Right cardiac atrium (tissue), 5 donors: ENCODE measurements around the gene FGF10. TPM values are rescaled to one million over a fixed set of nuclear protein-coding genes. Genes with fewer than 3 reads are reported as not detected.

ENCODE experiments used
- ATAC-seq, 2 donors: fragments of 200-7000 bp; cut with Tn5 transposase; one replicate each; pipeline versions ENCODE4 v1.8.0 to v1.9.1; 2020; ENCODE audit warnings: moderate library complexity in 2 of 2, mild to moderate bottlenecking in 1 of 2
- DNase-seq, 3 donors: peaks; one replicate each; pipeline ENCODE4 v3.0.0-alpha.2; 2020
- H3K27ac ChIP-seq: one replicate; pipeline ENCODE4 v1.5.1; 2013; ENCODE audit warnings: mild to moderate bottlenecking, low read length, control low read depth, moderate library complexity
- H3K27me3 ChIP-seq: one replicate; pipeline ENCODE4 v1.6.1; 2013; ENCODE audit not compliant: control insufficient read depth, insufficient read depth
- H3K4me1 ChIP-seq: one replicate; pipeline ENCODE4 v1.6.1; 2013; ENCODE audit warnings: low read length; ENCODE audit not compliant: control insufficient read depth, insufficient read depth
- H3K4me3 ChIP-seq: one replicate; pipeline ENCODE4 v1.5.1; 2013; ENCODE audit warnings: low read length, control low read depth
- H3K9me3 ChIP-seq: one replicate; pipeline ENCODE4 v1.6.1; 2013; ENCODE audit warnings: low read length; ENCODE audit not compliant: control insufficient read depth
- WGBS: extraction: QIAGEN DNeasy Blood & Tissue Kit; methylation state at CpG from one replicate; pipeline ENCODE4 v1.1.7; 2013; 5-methylcytosine and 5-hydroxymethylcytosine counted together
- intact Hi-C, 4 donors: fragments of 100-400 bp; cut with DNase I; formaldehyde crosslinking; loops; one replicate each; pipeline versions ENCODE4 v1.11.0 to v1.14.0; 2022 to 2023
- long read RNA-seq, 4 donors: library from polyadenylated mRNA; unstranded; transcript quantifications; one replicate each; pipeline ENCODE4 v2.0.0, GENCODE V29; 2020 to 2021
- polyA plus RNA-seq: library from polyadenylated mRNA; stranded (reverse); fragments of 200-250 nt; gene quantifications from one replicate; pipeline ENCODE4 v1.2.3, GENCODE V29; 2013
- total RNA-seq, 4 donors: library from RNA; stranded (reverse); fragmentation: NEBNext Ultra II Directional; extraction: Animal tissue kit (Norgen Biotek cat#: 25700); gene quantifications; one replicate each; pipeline ENCODE4 v1.2.1, GENCODE V29; 2021
- donor health status: healthy with polysubstance abuse.
- donor health status: DM: no; HTN: yes; CAD: no.
- donor health status: DM: no; HTN: no; CAD: no.
- donor health status: DM: no; HTN: yes; CAD: no; lungs with severe emphysema.
- donor health status: DM: yes; HTN: yes; CAD: no.

The FGF10 gene
- total RNA-seq (1 to 10 TPM in 2 of 4 donors, under 1 TPM in 2; 0.31 to 3.7 (median 1.0) TPM), polyA plus RNA-seq (0.52 TPM)
- long read RNA-seq, donor 1: 0 reads
- long read RNA-seq, donor 2: 0 reads
- long read RNA-seq, donor 3, transcript FGF10-201 (3 exons, 2,193 nt): major isoform, 7 of 7 reads
- long read RNA-seq, donor 3, partial matches to known transcripts: 0 of 7 reads
- long read RNA-seq, donor 3, other reads (novel, unspliced or antisense): 0 of 7 reads
- long read RNA-seq, donor 4: 0 reads

DNA sequence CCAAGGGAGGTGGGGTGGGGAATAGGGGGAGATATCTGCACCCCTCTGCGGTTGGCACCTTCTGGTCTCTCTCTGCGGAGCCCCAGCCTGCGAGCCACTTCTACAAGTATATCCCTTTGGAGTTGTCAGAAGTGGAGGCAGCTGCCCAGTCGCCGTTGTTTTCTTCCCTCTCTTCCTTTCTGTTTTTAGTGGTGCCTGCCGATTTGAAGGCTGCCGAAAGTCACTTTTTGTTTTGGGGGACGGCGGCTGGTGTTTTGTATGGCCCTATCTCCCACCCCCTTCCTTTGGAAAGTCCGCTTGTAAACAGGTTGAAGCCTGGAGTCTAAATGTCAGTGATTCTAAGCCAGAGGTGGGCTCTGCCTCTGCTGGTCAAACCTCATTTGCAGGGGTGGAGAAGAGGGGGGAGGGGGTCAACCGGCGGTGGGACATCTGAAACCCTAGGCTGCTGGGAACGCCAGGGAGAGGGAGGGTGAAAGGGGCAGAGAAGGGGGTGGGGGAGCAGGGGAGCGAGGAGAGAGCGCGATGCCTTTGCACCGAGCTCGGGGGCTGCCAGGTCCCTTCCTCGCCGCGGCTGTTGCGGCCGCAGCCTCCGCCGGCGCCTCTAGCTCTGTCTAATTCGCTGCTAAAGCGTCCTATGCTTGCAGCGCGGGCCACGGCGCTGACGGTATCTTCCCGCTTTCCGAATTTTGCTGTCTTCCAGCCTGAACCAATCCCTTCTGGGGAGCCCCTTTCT lies at the start of gene FGF10:
TSS of gene FGF10 (minus strand) at position 331 of the 733 bp plus-strand sequence. CDS start 738 bp downstream, outside the sequence.
- WGBS: 2% methylated on average over 35 of the region's 35 CpGs
- DNase-seq (peak; percentile 39 to 74 (median 59)), ATAC-seq (peak; percentile 83 to 86)
- Histone ChIP-seq H3K4me3 (peak within 1 kb of the TSS; percentile 48), H3K27ac (no peak within 1 kb of the TSS), H3K27me3 (no peaks in the 10 kb centered on the region), H3K4me1 (peaks cover 2% of the 10 kb centered on the region), H3K9me3 (peaks cover 1% of the 10 kb centered on the region)
- intact Hi-C loops: no loop called here

DNA sequence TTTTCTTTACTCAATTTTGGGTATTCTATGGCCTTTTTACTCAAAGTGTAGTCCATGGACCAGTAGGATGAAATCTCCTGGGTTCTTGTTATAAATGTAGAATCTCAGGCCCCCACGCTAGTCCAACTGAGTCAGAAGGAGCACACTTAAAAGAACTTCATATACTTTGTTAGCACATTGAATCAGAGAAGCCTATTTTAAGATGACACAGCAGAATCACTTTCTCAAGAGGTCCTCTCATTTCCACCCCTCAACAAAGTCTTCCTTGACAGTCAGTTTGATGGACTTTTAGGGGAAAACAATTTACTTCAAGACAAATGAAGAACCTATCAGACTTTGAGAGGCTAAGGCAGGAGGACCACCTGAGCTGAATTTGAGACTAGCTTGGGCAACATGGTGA lies 37.7 kb upstream of the FGF10 start:
- Histone ChIP-seq H3K27ac (no peak overlapping the region), H3K4me3 (no peak overlapping the region), H3K9me3 (no peaks in the 10 kb centered on the region), H3K4me1 (no peaks in the 10 kb centered on the region), H3K27me3 (no peaks in the 10 kb centered on the region)
- ATAC-seq: no peak
- no peak for DNase-seq
- 85% methylated on average over 1 of the region's 1 CpG for WGBS
- intact Hi-C loops: no loop called here

DNA sequence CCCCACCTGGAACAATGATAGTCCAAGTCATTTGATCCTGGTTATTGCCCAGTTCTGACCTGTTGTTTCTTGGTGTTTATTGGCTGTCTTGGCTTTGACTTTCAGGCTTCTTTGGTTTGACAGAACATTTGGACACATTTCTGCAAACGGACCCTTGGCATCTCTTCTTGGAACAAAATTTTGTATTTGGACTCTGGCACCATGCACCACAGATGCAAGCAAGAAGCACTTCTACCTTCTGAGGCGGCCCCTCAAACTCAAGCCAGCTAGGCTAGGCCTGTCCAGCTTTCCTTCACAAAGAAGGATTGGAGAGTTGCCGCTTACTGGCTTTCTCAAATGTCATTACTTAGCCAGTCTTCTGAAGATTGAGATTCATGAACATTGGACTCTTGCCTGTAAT lies 23.1 kb upstream of the FGF10 start:
- intact Hi-C loops: no loop called here
- Histone ChIP-seq H3K27me3 (no peaks in the 10 kb centered on the region), H3K4me3 (no peak overlapping the region), H3K27ac (no peak overlapping the region), H3K4me1 (no peaks in the 10 kb centered on the region), H3K9me3 (peaks cover 1% of the 10 kb centered on the region)
- WGBS: 80% methylated on average over 3 of the region's 3 CpGs
- DNase-seq (no peak), ATAC-seq (no peak)

DNA sequence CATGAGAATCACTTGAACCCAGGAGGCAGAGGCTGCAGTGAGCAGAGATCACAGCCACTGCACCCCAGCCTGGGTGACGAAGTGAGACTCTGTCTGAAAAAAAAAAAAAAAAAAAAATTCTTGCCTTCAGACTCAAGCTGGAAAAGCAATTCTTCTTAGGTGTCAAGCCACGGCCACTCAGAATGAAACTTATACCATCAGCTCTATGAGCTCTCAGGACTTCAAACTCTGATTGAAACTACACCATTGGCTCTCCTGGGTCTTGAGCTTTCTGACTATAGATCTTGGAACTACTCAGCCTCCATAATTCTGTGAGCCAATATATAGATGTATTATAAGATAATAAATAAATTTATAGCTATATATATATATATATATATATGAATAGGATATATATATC lies 12.9 kb upstream of the FGF10 start:
- no peak for ATAC-seq

DNA sequence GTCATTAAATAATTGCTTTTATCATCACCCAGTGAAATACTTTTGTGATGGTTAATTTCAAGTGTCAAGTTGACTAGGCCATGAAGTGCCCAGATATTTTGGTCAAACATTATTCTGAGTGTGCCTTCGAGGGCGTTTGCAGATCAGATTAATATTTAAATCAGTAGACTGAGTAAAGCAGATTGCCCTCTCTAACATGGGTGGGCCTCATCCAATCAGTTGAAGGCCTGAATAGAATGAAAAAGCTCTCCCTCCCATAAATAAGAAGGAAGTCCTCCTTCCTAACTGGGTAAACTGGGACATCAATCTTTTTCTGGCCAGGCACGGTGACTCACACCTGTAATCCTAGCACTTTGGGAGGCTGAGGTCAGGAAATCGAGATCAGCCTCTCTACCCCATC lies 12.4 kb upstream of the FGF10 start:
- Histone ChIP-seq H3K27me3 (no peaks in the 10 kb centered on the region), H3K4me1 (no peaks in the 10 kb centered on the region), H3K9me3 (no peaks in the 10 kb centered on the region), H3K27ac (no peak overlapping the region), H3K4me3 (no peak overlapping the region)
- ATAC-seq (no peak), DNase-seq (no peak)
- WGBS: 80% methylated on average over 4 of the region's 4 CpGs
- intact Hi-C loops: no loop called here

More for the DNA sequence above, 12.9 kb upstream of the FGF10 start:
- Histone ChIP-seq H3K9me3 (no peaks in the 10 kb centered on the region), H3K4me1 (no peaks in the 10 kb centered on the region), H3K27me3 (no peaks in the 10 kb centered on the region), H3K4me3 (no peak overlapping the region), H3K27ac (no peak overlapping the region)
- intact Hi-C loops: no loop called here
- WGBS: 87% methylated on average over 2 of the region's 2 CpGs
- no peak for DNase-seq

DNA sequence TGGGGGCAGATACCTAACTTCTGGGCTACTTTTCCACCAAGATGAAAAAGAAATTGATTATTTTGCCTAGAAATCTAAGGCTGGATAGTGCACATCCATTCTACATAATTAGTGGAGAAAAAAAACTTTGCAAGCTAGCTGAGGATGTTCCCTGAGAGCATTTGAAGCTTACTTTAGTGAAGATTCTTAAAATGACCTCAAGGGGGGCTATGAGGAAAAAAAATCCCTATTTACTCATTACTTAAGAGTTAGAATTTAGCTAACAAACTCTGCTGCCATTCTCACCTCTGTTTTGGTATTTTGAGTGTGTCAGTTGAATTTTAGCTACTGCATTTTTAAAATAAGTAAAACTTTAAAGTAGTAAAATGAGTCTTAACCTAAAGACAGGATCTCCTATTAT lies 9.2 kb upstream of the FGF10 start:
- intact Hi-C loops: no loop called here
- H3K4me3 ChIP-seq: no peak overlapping the region
- H3K4me1 ChIP-seq: no peaks in the 10 kb centered on the region
- ATAC-seq (no peak), DNase-seq (no peak)
- H3K9me3 ChIP-seq: no peaks in the 10 kb centered on the region
- H3K27me3 ChIP-seq: no peaks in the 10 kb centered on the region
- no peak overlapping the region for H3K27ac ChIP-seq

DNA sequence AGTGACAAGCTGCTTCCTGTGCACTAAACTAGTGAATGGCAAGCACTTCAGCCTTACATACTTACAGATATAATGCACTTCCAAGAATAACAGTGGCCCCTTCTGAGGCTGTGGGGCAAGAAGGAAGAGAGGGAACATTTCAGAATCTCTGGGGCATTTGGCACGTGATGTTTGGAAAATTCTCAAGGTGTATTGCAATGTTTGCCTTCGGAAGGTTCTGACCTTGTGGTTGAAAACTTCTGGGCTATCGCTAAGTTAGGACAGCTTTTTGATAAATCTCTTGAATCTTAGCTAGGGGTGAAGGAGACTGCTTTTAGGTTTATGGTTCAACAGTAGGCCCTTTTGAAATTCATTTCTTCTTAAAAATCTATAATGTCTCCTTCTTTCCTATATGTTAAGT lies 7.1 kb upstream of the FGF10 start:
- ATAC-seq: no peak
- intact Hi-C loops: no loop called here
- whole genome bisulfite sequencing: 70% methylated on average over 3 of the region's 3 CpGs

DNA sequence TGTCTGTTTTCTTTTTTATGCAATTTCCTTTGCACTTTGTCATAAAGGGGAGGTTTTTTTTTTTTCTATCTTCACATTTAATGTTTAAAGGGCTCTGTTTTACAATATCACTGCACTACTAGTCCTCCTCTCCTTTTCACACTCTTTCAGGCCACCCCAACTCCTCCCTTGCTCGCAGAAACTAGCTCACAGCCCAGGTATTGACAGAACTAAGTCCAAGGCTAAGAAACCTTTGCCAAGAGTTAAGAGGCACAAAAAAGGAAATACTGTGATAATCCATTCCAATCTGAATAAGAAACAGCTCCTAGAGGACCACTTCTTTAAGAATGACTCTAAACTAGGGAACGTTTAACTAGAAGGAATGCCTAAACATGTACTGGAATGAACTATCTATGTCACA lies 1.1 kb upstream of the FGF10 start:
- Histone ChIP-seq H3K4me1 (peaks cover 2% of the 10 kb centered on the region), H3K4me3 (peak overlapping the region; percentile 18), H3K27me3 (no peaks in the 10 kb centered on the region), H3K27ac (no peak overlapping the region), H3K9me3 (no peaks in the 10 kb centered on the region)
- DNase-seq (no peak), ATAC-seq (no peak)
- WGBS: 54% methylated on average over 2 of the region's 2 CpGs
- intact Hi-C loops: no loop called here

More for the DNA sequence above, 7.1 kb upstream of the FGF10 start:
- H3K27ac ChIP-seq: no peak overlapping the region
- no peaks in the 10 kb centered on the region for H3K27me3 ChIP-seq
- H3K4me3 ChIP-seq: no peak overlapping the region
- H3K4me1 ChIP-seq: no peaks in the 10 kb centered on the region
- no peaks in the 10 kb centered on the region for H3K9me3 ChIP-seq
- DNase-seq: no peak

DNA sequence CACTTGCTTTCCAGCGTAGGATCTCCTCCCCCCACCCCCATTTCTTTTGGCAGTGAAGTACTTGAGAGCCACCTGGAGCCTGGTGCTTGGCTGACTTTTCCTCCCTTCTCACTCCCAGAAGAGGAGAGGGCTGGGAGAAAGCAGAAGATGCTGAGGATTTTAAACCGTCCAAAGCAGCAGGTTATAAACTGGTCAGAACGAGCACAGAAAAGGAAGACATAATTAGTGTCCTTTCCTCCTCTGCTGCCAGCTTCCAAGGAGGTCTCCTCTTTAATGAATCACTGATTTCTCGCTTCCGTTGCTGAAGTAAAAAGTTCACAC lies 563 bp upstream of the FGF10 start:
- no peak overlapping the region for H3K27ac ChIP-seq
- ATAC-seq (peak in 1 of 2 donors; percentile 45), DNase-seq (no peak)
- peak overlapping the region; percentile 48 for H3K4me3 ChIP-seq
- peaks cover 2% of the 10 kb centered on the region for H3K4me1 ChIP-seq
- peaks cover under 1% of the 10 kb centered on the region for H3K9me3 ChIP-seq
- intact Hi-C loops: no loop called here
- 11% methylated on average over 5 of the region's 5 CpGs for WGBS
- H3K27me3 ChIP-seq: no peaks in the 10 kb centered on the region

DNA sequence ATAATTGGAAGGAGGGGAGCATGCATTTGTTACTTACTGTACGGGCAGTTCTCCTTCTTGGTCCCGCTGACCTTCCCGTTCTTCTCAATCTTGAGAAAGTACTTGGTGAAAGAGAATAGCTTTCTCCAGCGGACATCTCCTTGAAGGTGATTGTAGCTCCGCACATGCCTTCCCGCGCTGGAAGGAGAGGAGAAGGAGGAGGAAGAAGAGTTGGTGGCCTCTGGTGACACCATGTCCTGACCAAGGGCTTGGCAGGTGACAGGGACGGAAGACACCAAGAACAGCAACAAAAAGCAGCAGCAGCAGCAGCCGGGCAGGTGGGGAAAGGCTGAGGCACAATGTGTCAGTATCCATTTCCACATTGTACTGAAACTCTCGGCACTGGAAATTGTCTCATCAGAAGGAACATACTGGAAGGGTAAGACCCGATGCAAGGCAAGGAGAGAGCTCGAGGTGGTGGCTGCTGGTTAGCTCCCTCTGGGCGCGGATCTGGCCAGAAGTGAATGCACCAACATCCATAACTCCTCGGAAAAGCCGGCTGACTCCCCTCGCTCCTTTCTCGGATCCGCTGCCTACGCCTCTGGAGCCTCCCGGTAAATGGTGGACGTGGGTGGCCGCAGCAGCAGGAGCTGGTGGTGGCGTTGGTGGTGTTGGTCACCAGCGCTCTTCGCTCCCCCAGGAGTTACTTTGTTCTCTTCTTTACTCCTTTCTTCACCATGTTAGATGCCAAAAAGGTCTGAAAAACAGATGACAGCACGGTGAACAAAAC lies 715 bp downstream of the FGF10 start:
- ATAC-seq (peak; percentile 52 to 65), DNase-seq (peak; percentile 16 to 44 (median 42))
- under 1% methylated on average over 27 of the region's 27 CpGs for WGBS
- H3K9me3 ChIP-seq: peaks cover 1% of the 10 kb centered on the region
- no peaks in the 10 kb centered on the region for H3K27me3 ChIP-seq
- H3K27ac ChIP-seq: no peak overlapping the region
- H3K4me3 ChIP-seq: peak overlapping the region; percentile 48
- intact Hi-C loops: no loop called here
- H3K4me1 ChIP-seq: peaks cover 2% of the 10 kb centered on the region

DNA sequence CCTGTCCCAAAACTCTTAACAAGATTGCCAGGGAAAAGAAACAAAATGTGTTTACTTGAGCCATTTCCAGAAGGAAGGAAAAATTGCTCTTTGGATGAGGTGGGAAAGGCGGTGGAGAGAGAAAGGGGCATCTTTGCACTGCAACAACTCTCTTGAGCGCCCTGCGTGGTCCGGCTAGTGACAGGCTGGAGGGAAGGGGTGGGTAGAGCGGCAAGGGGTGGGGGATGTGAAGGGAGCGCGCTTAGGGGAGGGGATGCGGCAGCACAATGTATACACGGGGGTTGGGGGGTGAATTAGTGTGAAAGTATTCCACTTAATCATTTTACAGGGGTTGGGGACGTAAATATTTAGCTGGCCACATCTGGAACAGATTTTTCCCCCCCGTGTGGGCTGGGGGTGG lies 1.3 kb downstream of the FGF10 start:
- no peak for ATAC-seq
- no peaks in the 10 kb centered on the region for H3K27me3 ChIP-seq
- H3K4me1 ChIP-seq: peaks cover 2% of the 10 kb centered on the region
- no peak overlapping the region for H3K27ac ChIP-seq
- DNase-seq: peak in 1 of 3 donors; percentile 34
- intact Hi-C loops: no loop called here
- peaks cover 1% of the 10 kb centered on the region for H3K9me3 ChIP-seq
- 2% methylated on average over 11 of the region's 11 CpGs for WGBS
- peak overlapping the region; percentile 48 for H3K4me3 ChIP-seq
